ENCODE measurements around the gene ENG. TPM values are rescaled to one million over a fixed set of nuclear protein-coding genes. Genes with fewer than 3 reads are reported as not detected.

ENG gene
- total and polyA plus RNA-seq, 2 of the 4 experiments (the other 2 are of a cell fraction): 3.6 to 83.3 TPM

GRCh38 chr9:127884976-127885490 lies 30.6 kb upstream of the ENG start:
- Histone ChIP-seq H2BK15ac (ENCODE audit: low read depth, low read length) (no peak overlapping the region), H3K14ac (replicated peaks; ENCODE audit: low read depth, low read length) (no peak overlapping the region), H4K20me1 (ENCODE audit: insufficient read depth, low read length) (peaks cover 6% of the 10 kb centered on the region; the same call in 1 of the 2 replicates), H3K9me3 (ENCODE audit: control insufficient read depth, insufficient read depth, low read length) (no peaks in the 10 kb centered on the region), H3K9me1 (ENCODE audit: insufficient read depth, low read length) (peaks cover 5% of the 10 kb centered on the region), H3K79me1 (ENCODE audit: low read depth in 1 of 2, low read length in 2 of 2) (peaks cover 0 to 17% of the 10 kb centered on the region in 2 experiments; a peak in 3 of 4 replicates), H3K4ac (ENCODE audit: low read depth, low read length) (no peak overlapping the region), H2AFZ (replicated peaks; ENCODE audit: low read length, poor library complexity) (no peak overlapping the region), H3K4me1 (ENCODE audit: control insufficient read depth, insufficient read depth, low read length) (peaks cover 4% of the 10 kb centered on the region), H4K5ac (ENCODE audit: low read depth, low read length) (no peak overlapping the region), H3K4me2 (ENCODE audit: low read depth, low read length) (no peak overlapping the region), H3K27ac (ENCODE audit: insufficient read depth, low read length) (no peak overlapping the region), H2BK5ac (ENCODE audit: low read depth, low read length, poor library complexity, severe bottlenecking) (no peak overlapping the region), H3K9ac (ENCODE audit: low read depth, low read length) (no peak overlapping the region), H3K18ac (ENCODE audit: low read depth, low read length) (no peak overlapping the region), H4K91ac (ENCODE audit: insufficient read depth, low read depth, low read length) (no peak overlapping the region), H2BK120ac (ENCODE audit: low read depth, low read length) (no peak overlapping the region), H4K8ac (ENCODE audit: low read depth in 2 of 2, low read length in 2 of 2) (no peak overlapping the region), H3K23ac (ENCODE audit: low read depth, low read length) (no peak overlapping the region), H3K56ac (ENCODE audit: extremely low read depth, insufficient read depth, low read length) (no peak overlapping the region), H2BK20ac (ENCODE audit: low read depth, low read length) (no peak overlapping the region), H3K27me3 (ENCODE audit: control insufficient read depth, insufficient read depth, low read length) (no peaks in the 10 kb centered on the region), H3K36me3 (ENCODE audit: control insufficient read depth, insufficient read depth, low read length) (peaks cover 44% of the 10 kb centered on the region), H3K4me3 (ENCODE audit: insufficient read depth, low read depth, low read length) (no peak overlapping the region), H2AK9ac (replicated peaks; ENCODE audit: low read depth, low read length, poor library complexity) (no peak overlapping the region), H2AK5ac (ENCODE audit: low read depth, low read length) (no peak overlapping the region)
- ATAC-seq (ENCODE audit: low read depth) (no peak), DNase-seq (no peak)
- BruUV-seq (replicated peaks): no TSS peak
- TF ChIP-seq BHLHE40 (IDR thresholded peaks at IDR 0.05; ENCODE audit: low read depth, low read length) (no peak), RCOR1 (IDR thresholded peaks at IDR 0.05; ENCODE audit: insufficient replicate concordance, low read length) (no peak), RFX5 (IDR thresholded peaks at IDR 0.05; ENCODE audit: low read depth, low read length) (no peak), MXI1 (IDR thresholded peaks at IDR 0.05; ENCODE audit: borderline replicate concordance, low read depth, low read length) (no peak), POLR2A (IDR thresholded peaks at IDR 0.05; ENCODE audit: low read depth, low read length) (no peak), ELK1 (IDR thresholded peaks at IDR 0.05; ENCODE audit: borderline replicate concordance, low read depth, low read length) (no peak), MAZ (IDR thresholded peaks at IDR 0.05; ENCODE audit: borderline replicate concordance, low read depth, low read length) (no peak), MAFK (IDR thresholded peaks at IDR 0.05; ENCODE audit: low read depth, low read length) (no peak), CTCF (conservative IDR thresholded peaks at IDR 0.05; ENCODE audit: low read depth, low read length) (no peak), RAD21 (IDR thresholded peaks at IDR 0.05; ENCODE audit: low read length) (no peak), SMC3 (IDR thresholded peaks at IDR 0.05; ENCODE audit: low read depth, low read length) (no peak)
- POLR2A ChIA-PET (ENCODE audit: unreplicated experiment): no interaction called here
- CTCF ChIA-PET: interaction anchor here (0.6 kb wide), 1 partner anchor 394 kb away, joined by 3 read pairs; no protein-coding TSS in a partner anchor
- intact Hi-C loops (cut with micrococcal nuclease) (no loop called here), dilution Hi-C loops (cut with HindIII; ENCODE audit: low sequenced_read_pairs, unreplicated experiment) (no loop called here), in situ Hi-C loops (cut with MboI; ENCODE audit: low sequenced_read_pairs) (no loop called here)
- WGBS, 2 experiments (ENCODE audit: extremely low coverage in 2 of 2, insufficient read length in 1 of 2): no CpG with 5 or more reads among the region's 15 CpGs
